Coronary artery (tissue), 2 donors: ENCODE measurements around the gene ADAMTS9.

Experiments used
- DNase-seq: peaks from one replicate; pipeline ENCODE4 v3.0.0-alpha.2; 2017; ENCODE audit warnings: low spot score
- H3K27ac ChIP-seq, 2 donors: fragments of 200-600 bp; sonication (generic); one replicate each; pipeline ENCODE4 v1.5.1; 2016 to 2019
- H3K4me3 ChIP-seq: fragments of 200-600 bp; sonication (generic); 2 replicates; pipeline ENCODE4 v1.5.1; 2016; ENCODE audit warnings: mild to moderate bottlenecking, moderate library complexity
- TF ChIP-seq, protein P1 (sequence below): fragments of 200-600 bp; sonication (generic); IDR thresholded peaks from one replicate; pipeline ENCODE4 v1.5.1; 2019; ENCODE audit warnings: antibody characterized with exemption

Gene ADAMTS9

GRCh38 chr3:64620020-64620419, 67.8 kb downstream of the ADAMTS9 start:
- Histone ChIP-seq H3K27ac (no peak overlapping the region), H3K4me3 (no peak overlapping the region)
- DNase-seq: no peak
- TF ChIP-seq, protein P1, sequence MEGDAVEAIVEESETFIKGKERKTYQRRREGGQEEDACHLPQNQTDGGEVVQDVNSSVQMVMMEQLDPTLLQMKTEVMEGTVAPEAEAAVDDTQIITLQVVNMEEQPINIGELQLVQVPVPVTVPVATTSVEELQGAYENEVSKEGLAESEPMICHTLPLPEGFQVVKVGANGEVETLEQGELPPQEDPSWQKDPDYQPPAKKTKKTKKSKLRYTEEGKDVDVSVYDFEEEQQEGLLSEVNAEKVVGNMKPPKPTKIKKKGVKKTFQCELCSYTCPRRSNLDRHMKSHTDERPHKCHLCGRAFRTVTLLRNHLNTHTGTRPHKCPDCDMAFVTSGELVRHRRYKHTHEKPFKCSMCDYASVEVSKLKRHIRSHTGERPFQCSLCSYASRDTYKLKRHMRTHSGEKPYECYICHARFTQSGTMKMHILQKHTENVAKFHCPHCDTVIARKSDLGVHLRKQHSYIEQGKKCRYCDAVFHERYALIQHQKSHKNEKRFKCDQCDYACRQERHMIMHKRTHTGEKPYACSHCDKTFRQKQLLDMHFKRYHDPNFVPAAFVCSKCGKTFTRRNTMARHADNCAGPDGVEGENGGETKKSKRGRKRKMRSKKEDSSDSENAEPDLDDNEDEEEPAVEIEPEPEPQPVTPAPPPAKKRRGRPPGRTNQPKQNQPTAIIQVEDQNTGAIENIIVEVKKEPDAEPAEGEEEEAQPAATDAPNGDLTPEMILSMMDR: no peak

DNA sequence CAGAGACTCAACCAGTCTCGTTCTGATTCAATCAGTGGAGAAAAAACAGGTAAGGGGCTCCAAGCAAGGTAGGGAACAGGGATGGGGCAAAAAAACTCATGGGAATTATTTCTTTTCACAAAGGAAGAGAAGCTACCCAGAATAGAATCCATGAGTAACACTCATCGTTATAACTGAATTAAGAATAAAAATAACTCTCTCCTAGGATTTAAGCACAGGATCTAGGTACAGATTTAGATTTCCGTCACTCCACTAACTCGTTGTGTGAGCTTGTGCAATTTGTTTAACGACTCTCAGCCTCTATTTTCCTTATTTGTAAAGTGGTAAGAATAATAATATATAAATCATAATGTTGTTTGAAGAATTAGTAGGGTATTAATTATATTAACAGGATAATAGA, 68.6 kb downstream of the ADAMTS9 start:
- Histone ChIP-seq H3K27ac (no peak overlapping the region), H3K4me3 (no peak overlapping the region)
- no peak for DNase-seq
- TF ChIP-seq, protein P1: no peak

- H3K27ac ChIP-seq: no peak overlapping the region
- no peak for DNase-seq
- H3K4me3 ChIP-seq: no peak overlapping the region
- TF ChIP-seq, protein P1: no peak
Observed at GRCh38 chr3:64617610-64618009, 70.2 kb downstream of the ADAMTS9 start.

DNA sequence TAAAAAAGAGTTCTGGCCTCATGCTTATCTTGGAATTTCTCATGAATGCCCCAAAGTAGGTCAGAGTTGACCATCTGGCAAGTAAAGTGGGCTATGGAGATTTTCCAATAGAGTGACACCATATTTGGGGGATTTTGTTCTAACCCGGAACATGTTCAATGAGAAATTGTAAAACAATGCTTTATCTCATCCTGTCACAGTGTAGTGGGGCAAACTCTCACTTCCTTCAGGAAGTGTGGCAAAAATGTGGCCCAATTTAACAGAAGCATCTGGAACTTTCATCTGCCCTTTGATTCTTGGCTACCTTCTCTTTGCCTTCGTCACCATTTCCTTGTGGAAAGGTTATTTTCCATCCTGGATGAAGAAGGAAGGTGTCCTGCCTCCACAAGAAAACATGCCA, 70.8 kb downstream of the ADAMTS9 start:
- TF ChIP-seq, protein P1: no peak
- DNase-seq: no peak
- Histone ChIP-seq H3K27ac (no peak overlapping the region), H3K4me3 (no peak overlapping the region)

GRCh38 chr3:64612916-64613526, 74.8 kb downstream of the ADAMTS9 start:
- Histone ChIP-seq H3K27ac (peak overlapping the region; percentile 74 to 79), H3K4me3 (peak overlapping the region; percentile 3)
- TF ChIP-seq, protein P1: no peak
- DNase-seq: no peak

- Histone ChIP-seq H3K4me3 (peak overlapping the region; percentile 3), H3K27ac (peak overlapping the region; percentile 74 to 79)
- peak; percentile 75 for DNase-seq
- TF ChIP-seq, protein P1: no peak
Observed at GRCh38 chr3:64612082-64612860, 75.5 kb downstream of the ADAMTS9 start.

DNA sequence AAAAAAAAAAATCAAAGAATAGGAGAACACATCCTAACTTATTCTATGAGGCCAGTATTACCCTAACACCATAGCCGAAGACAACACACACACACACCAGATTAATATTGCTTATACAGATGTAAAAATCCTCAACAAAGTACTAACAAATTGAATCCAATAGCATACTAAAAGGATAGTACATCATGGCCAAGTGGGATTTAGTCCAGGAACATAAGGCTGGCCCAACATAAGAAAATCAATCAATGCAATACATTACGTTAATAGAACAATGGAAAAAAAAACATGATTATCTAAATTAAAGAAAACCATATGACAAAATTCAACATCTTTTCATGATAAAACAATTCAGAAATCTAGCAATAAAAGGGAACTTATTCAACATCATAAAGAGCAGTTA, 79.1 kb downstream of the ADAMTS9 start:
- H3K4me3 ChIP-seq: no peak overlapping the region
- no peak for DNase-seq
- TF ChIP-seq, protein P1: no peak
- H3K27ac ChIP-seq: no peak overlapping the region
